Hepatocyte (in vitro differentiated cells): ENCODE results near the gene ATR. TPM values are rescaled to one million over a fixed set of nuclear protein-coding genes. Genes with fewer than 3 reads are reported as not detected.
"Not testable (repeated sequence)": the region's sequence is repeated elsewhere in the genome, so short reads cannot be mapped to it uniquely, and the experiment has no call there.

Experiments used
- DNase-seq: peaks from one replicate; pipeline ENCODE4 v3.0.0-alpha.2; 2016; ENCODE audit warnings: low spot score
- H2AFZ ChIP-seq: fragments of 200-600 bp; sonication (generic); 2 replicates; pipeline ENCODE4 v1.6.0; 2016; ENCODE audit warnings: antibody characterized with exemption, mild to moderate bottlenecking
- H3K27ac ChIP-seq: fragments of 200-600 bp; sonication (generic); 2 replicates; pipeline ENCODE4 v1.5.1; 2016; ENCODE audit warnings: mild to moderate bottlenecking
- H3K27me3 ChIP-seq: fragments of 200-600 bp; sonication (generic); 2 replicates; pipeline ENCODE4 v1.6.1; 2016
- H3K36me3 ChIP-seq: fragments of 200-600 bp; sonication (generic); replicated peaks from 2 replicates; pipeline ENCODE4 v1.5.1; 2016; ENCODE audit warnings: low read depth; ENCODE audit not compliant: insufficient read depth
- H3K4me1 ChIP-seq: fragments of 200-600 bp; sonication (generic); 2 replicates; pipeline ENCODE4 v1.5.1; 2016; ENCODE audit warnings: mild to moderate bottlenecking, moderate library complexity; ENCODE audit not compliant: insufficient read depth
- H3K4me2 ChIP-seq: fragments of 200-600 bp; sonication (generic); 2 replicates; pipeline ENCODE4 v1.6.0; 2016
- H3K4me3 ChIP-seq: fragments of 200-600 bp; sonication (generic); 2 replicates; pipeline ENCODE4 v1.5.1; 2016; ENCODE audit warnings: mild to moderate bottlenecking
- H3K79me2 ChIP-seq: fragments of 200-600 bp; sonication (generic); 2 replicates; pipeline ENCODE4 v1.6.0; 2017; ENCODE audit warnings: mild to moderate bottlenecking
- H3K9me2 ChIP-seq: fragments of 200-600 bp; sonication (generic); replicated peaks from 2 replicates; pipeline ENCODE4 v1.6.0; 2017; ENCODE audit warnings: mild to moderate bottlenecking; ENCODE audit not compliant: insufficient read depth
- H3K9me3 ChIP-seq: fragments of 200-600 bp; sonication (generic); 2 replicates; pipeline ENCODE4 v1.5.1; 2016; ENCODE audit warnings: low read depth, mild to moderate bottlenecking
- H4K20me1 ChIP-seq: fragments of 200-600 bp; sonication (generic); 2 replicates; pipeline ENCODE4 v1.6.0; 2016; ENCODE audit warnings: mild to moderate bottlenecking; ENCODE audit not compliant: insufficient read depth, poor library complexity, severe bottlenecking
- CTCF ChIP-seq: fragments of 200-600 bp; sonication (generic); IDR thresholded peaks from 2 replicates; pipeline ENCODE4 v1.5.1; 2016; ENCODE audit warnings: antibody characterized with exemption, mild to moderate bottlenecking; ENCODE audit not compliant: poor library complexity
- EZH2 ChIP-seq: fragments of 200-600 bp; sonication (generic); IDR thresholded peaks from 2 replicates; pipeline ENCODE4 v1.6.1; 2016; ENCODE audit warnings: antibody characterized with exemption, mild to moderate bottlenecking, borderline replicate concordance
- EZH2phosphoT487 ChIP-seq: fragments of 200-600 bp; sonication (generic); IDR thresholded peaks from one replicate; pipeline ENCODE4 v1.6.1; 2018; ENCODE audit warnings: antibody characterized with exemption, mild to moderate bottlenecking, low read depth, moderate library complexity; ENCODE audit not compliant: unreplicated experiment, severe bottlenecking
- WGBS: methylation state at CpG from one replicate; pipeline ENCODE4 v1.1.6; 2016; ENCODE audit warnings: low lambda C conversion rate; ENCODE audit errors: missing lambda C conversion rate; 5-methylcytosine and 5-hydroxymethylcytosine counted together
- polyA plus RNA-seq: library from polyadenylated mRNA; unstranded; fragments of >200 nt; fragmentation: Nextera tagmentation; extraction: Ambion mirVana; gene quantifications from 2 replicates; pipeline ENCODE4 v1.2.1, GENCODE V29; 2016
- total RNA-seq: library from RNA; depleted of rRNA; stranded (reverse); fragments of >200 nt; gene quantifications from 2 replicates; pipeline ENCODE4 v1.2.3, GENCODE V29; 2014

Gene ATR
- total and polyA plus RNA-seq, 2 experiments from 2014 or later = 10.0 to 35.6 TPM

- Histone ChIP-seq H3K4me3 (no peak overlapping the region), H3K4me1 (no peaks in the 10 kb centered on the region), H3K27ac (no peak overlapping the region), H3K9me3 (no peaks in the 10 kb centered on the region), H4K20me1 (no peaks in the 10 kb centered on the region), H3K4me2 (no peak overlapping the region), H3K27me3 (no peaks in the 10 kb centered on the region), H2AFZ (no peak overlapping the region), H3K36me3 (no peaks in the 10 kb centered on the region), H3K79me2 (no peaks in the 10 kb centered on the region), H3K9me2 (no peaks in the 10 kb centered on the region)
- no peak for DNase-seq
- TF ChIP-seq EZH2phosphoT487 (no peak), CTCF (no peak), EZH2 (no peak)
- WGBS = 97% methylated on average over 1 of the region's 1 CpG
Observed at GRCh38 chr3:142553741-142554140, 24.8 kb downstream of the ATR start.

- 100% methylated on average over 1 of the region's 1 CpG for WGBS
Observed at GRCh38 chr3:142552579-142552978, 26.0 kb downstream of the ATR start.

GRCh38 chr3:142549986-142550385 is 28.5 kb downstream of the ATR start:
- H3K9me2 ChIP-seq = no peaks in the 10 kb centered on the region
- H2AFZ ChIP-seq = no peak overlapping the region
- no peak for DNase-seq
- TF ChIP-seq CTCF = no peak
- TF ChIP-seq EZH2 = no peak
- no peak for TF ChIP-seq EZH2phosphoT487
- no peaks in the 10 kb centered on the region for H3K79me2 ChIP-seq
- H3K4me1 ChIP-seq = no peaks in the 10 kb centered on the region
- no peaks in the 10 kb centered on the region for H3K9me3 ChIP-seq
- no peak overlapping the region for H3K4me3 ChIP-seq
- no peak overlapping the region for H3K27ac ChIP-seq
- H3K36me3 ChIP-seq = no peaks in the 10 kb centered on the region
- no peaks in the 10 kb centered on the region for H4K20me1 ChIP-seq
- WGBS = 96% methylated on average over 7 of the region's 7 CpGs
- H3K27me3 ChIP-seq = no peaks in the 10 kb centered on the region
- H3K4me2 ChIP-seq = no peak overlapping the region

More at GRCh38 chr3:142552579-142552978, 26.0 kb downstream of the ATR start:
- not testable (repeated sequence) for DNase-seq, H3K4me2 ChIP-seq, H3K9me2 ChIP-seq, H3K79me2 ChIP-seq, H3K4me3 ChIP-seq, H4K20me1 ChIP-seq, H3K27ac ChIP-seq, H3K9me3 ChIP-seq, H3K36me3 ChIP-seq, H3K4me1 ChIP-seq, H2AFZ ChIP-seq, H3K27me3 ChIP-seq

- Histone ChIP-seq H3K27ac (no peak overlapping the region), H4K20me1 (no peaks in the 10 kb centered on the region), H3K27me3 (no peaks in the 10 kb centered on the region), H3K36me3 (no peaks in the 10 kb centered on the region), H3K4me1 (no peaks in the 10 kb centered on the region), H3K79me2 (no peaks in the 10 kb centered on the region), H3K9me2 (no peaks in the 10 kb centered on the region), H3K4me2 (no peak overlapping the region), H3K4me3 (no peak overlapping the region), H3K9me3 (no peaks in the 10 kb centered on the region), H2AFZ (no peak overlapping the region)
- WGBS = 100% methylated on average over 1 of the region's 5 CpGs
- no peak for DNase-seq
- no peak for TF ChIP-seq EZH2phosphoT487
- no peak for TF ChIP-seq EZH2
- no peak for TF ChIP-seq CTCF
Observed at GRCh38 chr3:142543307-142543706, 35.2 kb downstream of the ATR start.
